ENCODE measurements around the gene MTCH1.

- TF ChIP-seq CTCF (IDR thresholded peaks at IDR 0.05) (peak; percentile 63), EZH2phosphoT487 (IDR thresholded peaks at IDR 0.05) (no peak), EZH2 (IDR thresholded peaks at IDR 0.05) (no peak)
These were observed 8.5 kb downstream of the MTCH1 start for GRCh38 chr6:36977470-36977941.
